ENCODE measurements around the gene CNTD1. TPM values are rescaled to one million over a fixed set of nuclear protein-coding genes. Genes with fewer than 3 reads are reported as not detected.
"Not testable (repeated sequence)": the region's sequence is repeated elsewhere in the genome, so short reads cannot be mapped to it uniquely, and the experiment has no call there.

CNTD1 gene
- total RNA-seq, 1 donor from 2014 or later, result not detected

- Mint-ChIP-seq H3K27me3 (peaks cover 25% of the 10 kb centered on the region), H3K4me3 (ENCODE audit: low read depth) (no peak overlapping the region), H3K4me1 (ENCODE audit: low read depth) (peaks cover 10% of the 10 kb centered on the region), H3K36me3 (ENCODE audit: insufficient read depth) (no peaks in the 10 kb centered on the region), H3K27ac (peak overlapping the region; percentile 63), H3K9me3 (ENCODE audit: low read depth) (no peaks in the 10 kb centered on the region)
- DNase-seq (ENCODE audit: low spot score, unreplicated experiment), result no peak
- no peak for TF ChIP-seq CTCF (IDR thresholded peaks at IDR 0.05; ENCODE audit: unreplicated experiment)
Observed at GRCh38 chr17:42767512-42767911, 31.1 kb upstream of the CNTD1 start.

DNA sequence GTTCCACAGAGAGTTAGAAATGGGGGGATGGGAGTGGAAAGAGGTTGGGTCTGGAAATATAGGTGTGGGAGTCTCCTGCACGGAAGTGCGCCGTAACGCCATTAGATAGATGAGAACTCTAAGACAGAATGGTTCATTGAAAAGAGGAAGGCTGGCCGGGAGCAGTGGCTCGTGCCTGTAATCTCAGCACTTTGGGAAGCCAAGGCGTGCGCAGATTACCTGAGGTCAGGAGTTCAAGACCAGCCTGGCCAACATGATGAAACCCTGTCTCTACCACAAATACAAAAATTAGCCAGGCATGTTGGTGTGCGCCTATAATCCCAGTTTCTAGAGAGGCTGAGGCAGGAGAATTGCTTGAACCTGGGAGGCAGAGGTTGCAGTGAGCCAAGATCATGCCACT is 30.7 kb upstream of the CNTD1 start:
- not testable (repeated sequence) for H3K27ac Mint-ChIP-seq; H3K36me3 Mint-ChIP-seq (ENCODE audit: insufficient read depth); DNase-seq (ENCODE audit: low spot score, unreplicated experiment); H3K9me3 Mint-ChIP-seq (ENCODE audit: low read depth); H3K4me3 Mint-ChIP-seq (ENCODE audit: low read depth)
- H3K27me3 Mint-ChIP-seq, result peaks cover 20% of the 10 kb centered on the region
- H3K4me1 Mint-ChIP-seq (ENCODE audit: low read depth), result peaks cover 12% of the 10 kb centered on the region

GRCh38 chr17:42769964-42770363 is 28.7 kb upstream of the CNTD1 start:
- H3K4me3 Mint-ChIP-seq (ENCODE audit: low read depth); H3K27ac Mint-ChIP-seq; H3K36me3 Mint-ChIP-seq (ENCODE audit: insufficient read depth); H3K9me3 Mint-ChIP-seq (ENCODE audit: low read depth); DNase-seq (ENCODE audit: low spot score, unreplicated experiment): not testable (repeated sequence)
- Mint-ChIP-seq H3K4me1 (ENCODE audit: low read depth) (peaks cover 21% of the 10 kb centered on the region), H3K27me3 (peaks cover 17% of the 10 kb centered on the region)

DNA sequence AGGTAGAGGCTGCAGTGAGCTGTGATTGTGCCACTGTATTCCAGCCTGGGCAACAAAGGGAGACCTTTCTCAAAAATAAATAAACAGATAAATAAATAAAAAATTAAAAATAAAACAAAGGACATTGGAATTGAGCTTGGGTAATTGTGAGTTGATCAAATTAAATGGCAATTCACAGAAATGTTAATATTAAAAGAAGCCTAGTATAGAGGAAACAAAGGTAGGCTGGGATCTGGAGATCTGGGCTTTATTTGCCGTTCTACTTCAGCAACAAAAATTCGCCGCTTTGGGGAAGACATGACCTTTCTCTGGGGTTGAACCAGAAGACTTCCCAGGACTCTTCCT is 25.7 kb upstream of the CNTD1 start:
- Mint-ChIP-seq H3K27me3 (peaks cover 6% of the 10 kb centered on the region), H3K4me1 (ENCODE audit: low read depth) (peaks cover 21% of the 10 kb centered on the region), H3K27ac (peak overlapping the region; percentile 97), H3K36me3 (ENCODE audit: insufficient read depth) (peaks cover 8% of the 10 kb centered on the region), H3K4me3 (ENCODE audit: low read depth) (peak overlapping the region; percentile 100), H3K9me3 (ENCODE audit: low read depth) (no peaks in the 10 kb centered on the region)
- DNase-seq (ENCODE audit: low spot score, unreplicated experiment), result no peak
- no peak for TF ChIP-seq CTCF (IDR thresholded peaks at IDR 0.05; ENCODE audit: unreplicated experiment)

DNA sequence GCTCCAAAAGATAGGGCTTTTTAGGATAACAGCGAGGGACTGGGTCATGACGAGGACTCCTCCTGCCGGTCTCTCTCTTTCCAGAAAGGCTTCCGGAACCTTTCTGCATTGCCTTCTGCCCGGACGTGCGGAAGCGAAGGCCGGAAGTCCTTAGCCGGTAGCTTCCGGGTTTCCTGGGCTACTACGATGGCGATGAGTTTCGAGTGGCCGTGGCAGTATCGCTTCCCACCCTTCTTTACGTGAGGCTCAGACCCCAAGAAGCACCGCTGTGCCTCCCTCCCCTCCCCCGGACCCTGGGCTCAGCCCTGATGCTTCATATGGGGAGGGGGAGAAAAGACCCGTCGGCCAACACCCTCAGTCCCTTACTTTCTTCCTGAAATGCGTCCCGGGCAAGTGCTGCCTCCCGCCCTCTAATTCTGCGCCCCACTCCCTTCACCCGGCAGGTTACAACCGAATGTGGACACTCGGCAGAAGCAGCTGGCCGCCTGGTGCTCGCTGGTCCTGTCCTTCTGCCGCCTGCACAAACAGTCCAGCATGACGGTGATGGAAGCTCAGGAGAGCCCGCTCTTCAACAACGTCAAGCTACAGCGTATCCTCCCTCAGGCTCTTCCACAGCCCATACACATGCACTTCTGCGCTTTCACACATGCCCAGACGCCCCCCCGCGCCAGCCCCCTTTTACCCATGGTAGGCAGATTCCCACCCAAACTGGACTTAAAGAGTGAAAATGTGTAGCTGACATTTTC is 25.2 kb upstream of the CNTD1 start, which contains the start of gene VPS25:
VPS25 (plus strand) TSS at position 160 of the 746 bp plus-strand sequence; CDS start at position 187, 27 bp downstream.
- H3K27me3 Mint-ChIP-seq, result peaks cover under 1% of the 10 kb centered on the region
- peak within 1 kb of the TSS; percentile 97 for H3K27ac Mint-ChIP-seq
- no peak for DNase-seq (ENCODE audit: low spot score, unreplicated experiment)
- H3K9me3 Mint-ChIP-seq (ENCODE audit: low read depth), result no peaks in the 10 kb centered on the region
- peaks cover 9% of the 10 kb centered on the region for H3K36me3 Mint-ChIP-seq (ENCODE audit: insufficient read depth)
- H3K4me1 Mint-ChIP-seq (ENCODE audit: low read depth), result peaks cover 21% of the 10 kb centered on the region
- peak; percentile 11 for TF ChIP-seq CTCF (IDR thresholded peaks at IDR 0.05; ENCODE audit: unreplicated experiment)
- H3K4me3 Mint-ChIP-seq (ENCODE audit: low read depth), result peak within 1 kb of the TSS; percentile 100

DNA sequence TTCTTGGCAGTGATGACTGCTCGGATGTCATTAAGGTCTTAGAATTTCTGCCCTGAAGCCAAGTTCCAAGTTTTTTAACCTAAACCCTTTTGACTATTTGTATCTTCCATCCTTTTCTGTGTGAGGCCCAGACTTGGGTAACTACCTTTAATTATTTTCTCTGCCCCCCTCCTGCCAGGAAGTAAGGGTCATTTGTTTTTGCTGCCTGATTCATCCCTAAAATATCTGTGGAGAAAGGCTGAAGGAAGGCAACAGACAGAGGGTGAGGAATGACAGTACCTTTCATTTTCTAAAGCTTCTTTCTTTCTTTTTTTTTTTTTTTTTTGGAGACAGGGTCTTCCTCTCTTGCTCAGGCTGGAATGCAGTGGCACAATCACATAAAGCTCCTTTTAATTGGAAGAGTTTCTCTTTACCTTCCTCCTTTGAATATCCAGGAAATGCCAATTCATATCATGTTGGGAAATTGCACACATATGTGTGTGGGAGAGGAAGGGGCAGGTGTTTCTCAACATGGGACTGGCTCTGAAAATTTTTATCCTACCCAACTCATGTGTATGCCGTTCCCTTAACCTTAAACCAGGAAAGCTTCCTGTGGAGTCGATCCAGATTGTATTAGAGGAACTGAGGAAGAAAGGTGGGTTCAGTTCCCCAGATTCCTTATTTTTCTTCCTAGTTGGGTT is 24.5 kb upstream of the CNTD1 start:
- no peaks in the 10 kb centered on the region for H3K27me3 Mint-ChIP-seq
- no peak for DNase-seq (ENCODE audit: low spot score, unreplicated experiment)
- TF ChIP-seq CTCF (IDR thresholded peaks at IDR 0.05; ENCODE audit: unreplicated experiment), result no peak
- H3K4me3 Mint-ChIP-seq (ENCODE audit: low read depth), result peak overlapping the region; percentile 100
- peak overlapping the region; percentile 97 for H3K27ac Mint-ChIP-seq
- H3K36me3 Mint-ChIP-seq (ENCODE audit: insufficient read depth), result peaks cover 9% of the 10 kb centered on the region
- H3K9me3 Mint-ChIP-seq (ENCODE audit: low read depth), result no peaks in the 10 kb centered on the region
- peaks cover 21% of the 10 kb centered on the region for H3K4me1 Mint-ChIP-seq (ENCODE audit: low read depth)

Measured in progenitor cell of endocrine pancreas (in vitro differentiated cells).